ENCODE measurements around the gene LRRC15. TPM values are rescaled to one million over a fixed set of nuclear protein-coding genes. Genes with fewer than 3 reads are reported as not detected.

The LRRC15 gene
- polyA plus RNA-seq, 2 of the 4 experiments (the other 2 are of a cell fraction): 0.05 to 0.14 TPM

DNA sequence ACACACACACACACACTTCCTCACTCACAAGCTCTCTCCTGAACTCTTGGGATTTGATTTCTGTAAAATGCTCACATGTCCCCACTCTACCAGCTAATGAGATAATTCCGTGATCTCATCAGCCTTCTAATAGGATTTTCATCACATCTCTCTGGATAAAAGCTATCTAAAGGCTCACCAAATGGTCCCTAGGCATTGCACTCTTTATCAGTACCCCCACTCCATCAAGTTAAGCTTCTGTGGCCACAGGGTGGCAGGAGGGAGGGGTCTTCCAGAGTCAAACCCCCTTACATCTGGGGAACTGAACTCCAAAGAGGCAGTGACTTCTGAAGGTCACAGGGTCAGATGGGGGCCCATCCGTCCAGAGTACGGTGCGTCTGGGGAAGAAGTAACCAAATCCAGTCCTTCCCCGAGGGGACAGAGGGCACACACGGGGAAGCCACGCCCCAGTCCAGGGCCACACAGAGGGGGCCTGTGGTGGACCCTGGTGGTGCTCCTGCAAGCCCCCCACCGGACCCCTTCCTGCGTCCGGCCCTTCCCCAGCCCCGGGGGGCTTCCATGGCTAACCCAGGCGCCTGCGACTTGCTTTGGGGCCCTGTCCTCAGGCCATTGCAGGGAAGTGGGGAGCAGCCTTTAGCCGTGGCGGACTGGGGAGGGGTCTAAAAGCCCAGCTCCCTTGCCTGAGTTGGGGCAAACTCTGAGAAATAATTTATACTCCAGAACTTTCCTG is 44.0 kb downstream of the LRRC15 start:
- POLR2A ChIA-PET: no interaction called here
- H3K4me1 ChIP-seq: peaks cover 32% of the 10 kb centered on the region
- no peaks in the 10 kb centered on the region for H3K9me3 ChIP-seq
- FAIRE-seq: no peak
- no peak for ATAC-seq
- TF ChIP-seq POLR2A (IDR thresholded peaks at IDR 0.05; ENCODE audit: low read length) (no peak), RNF2 (IDR thresholded peaks at IDR 0.05; ENCODE audit: borderline replicate concordance, low read depth) (no peak), GATA3 (IDR thresholded peaks at IDR 0.05; ENCODE audit: borderline replicate concordance) (no peak), NR3C1 (IDR thresholded peaks at IDR 0.05) (no peak), RARB (CRISPR knock-in tag; IDR thresholded peaks at IDR 0.05) (no peak), CHD4 (IDR thresholded peaks at IDR 0.05; ENCODE audit: borderline replicate concordance) (no peak), SMC3 (IDR thresholded peaks at IDR 0.05) (no peak), FOXS1 (CRISPR knock-in tag; IDR thresholded peaks at IDR 0.05) (no peak)
- TF ChIP-seq, protein P1, sequence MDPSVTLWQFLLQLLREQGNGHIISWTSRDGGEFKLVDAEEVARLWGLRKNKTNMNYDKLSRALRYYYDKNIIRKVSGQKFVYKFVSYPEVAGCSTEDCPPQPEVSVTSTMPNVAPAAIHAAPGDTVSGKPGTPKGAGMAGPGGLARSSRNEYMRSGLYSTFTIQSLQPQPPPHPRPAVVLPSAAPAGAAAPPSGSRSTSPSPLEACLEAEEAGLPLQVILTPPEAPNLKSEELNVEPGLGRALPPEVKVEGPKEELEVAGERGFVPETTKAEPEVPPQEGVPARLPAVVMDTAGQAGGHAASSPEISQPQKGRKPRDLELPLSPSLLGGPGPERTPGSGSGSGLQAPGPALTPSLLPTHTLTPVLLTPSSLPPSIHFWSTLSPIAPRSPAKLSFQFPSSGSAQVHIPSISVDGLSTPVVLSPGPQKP (IDR thresholded peaks at IDR 0.05; ENCODE audit: low read depth, low read length): no peak
- TF ChIP-seq, protein P2, sequence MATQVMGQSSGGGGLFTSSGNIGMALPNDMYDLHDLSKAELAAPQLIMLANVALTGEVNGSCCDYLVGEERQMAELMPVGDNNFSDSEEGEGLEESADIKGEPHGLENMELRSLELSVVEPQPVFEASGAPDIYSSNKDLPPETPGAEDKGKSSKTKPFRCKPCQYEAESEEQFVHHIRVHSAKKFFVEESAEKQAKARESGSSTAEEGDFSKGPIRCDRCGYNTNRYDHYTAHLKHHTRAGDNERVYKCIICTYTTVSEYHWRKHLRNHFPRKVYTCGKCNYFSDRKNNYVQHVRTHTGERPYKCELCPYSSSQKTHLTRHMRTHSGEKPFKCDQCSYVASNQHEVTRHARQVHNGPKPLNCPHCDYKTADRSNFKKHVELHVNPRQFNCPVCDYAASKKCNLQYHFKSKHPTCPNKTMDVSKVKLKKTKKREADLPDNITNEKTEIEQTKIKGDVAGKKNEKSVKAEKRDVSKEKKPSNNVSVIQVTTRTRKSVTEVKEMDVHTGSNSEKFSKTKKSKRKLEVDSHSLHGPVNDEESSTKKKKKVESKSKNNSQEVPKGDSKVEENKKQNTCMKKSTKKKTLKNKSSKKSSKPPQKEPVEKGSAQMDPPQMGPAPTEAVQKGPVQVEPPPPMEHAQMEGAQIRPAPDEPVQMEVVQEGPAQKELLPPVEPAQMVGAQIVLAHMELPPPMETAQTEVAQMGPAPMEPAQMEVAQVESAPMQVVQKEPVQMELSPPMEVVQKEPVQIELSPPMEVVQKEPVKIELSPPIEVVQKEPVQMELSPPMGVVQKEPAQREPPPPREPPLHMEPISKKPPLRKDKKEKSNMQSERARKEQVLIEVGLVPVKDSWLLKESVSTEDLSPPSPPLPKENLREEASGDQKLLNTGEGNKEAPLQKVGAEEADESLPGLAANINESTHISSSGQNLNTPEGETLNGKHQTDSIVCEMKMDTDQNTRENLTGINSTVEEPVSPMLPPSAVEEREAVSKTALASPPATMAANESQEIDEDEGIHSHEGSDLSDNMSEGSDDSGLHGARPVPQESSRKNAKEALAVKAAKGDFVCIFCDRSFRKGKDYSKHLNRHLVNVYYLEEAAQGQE (IDR thresholded peaks at IDR 0.05): no peak
- H3K27ac ChIP-seq: peak overlapping the region; percentile 37 to 56; a peak in 3 of 6 replicates
- 93% methylated on average over 6 of the region's 15 CpGs for WGBS (ENCODE audit: missing lambda C conversion rate)
- CTCF ChIA-PET: interaction anchor here (1.2 to 1.6 kb wide), 2 partner anchors 10 to 18 kb away, joined by 4 to 5 read pairs; no protein-coding TSS in a partner anchor
- H3K4me2 ChIP-seq: no peak overlapping the region
- DNase-seq (ENCODE audit: low read depth in 1 of 2, low spot score in 1 of 2): no peak
- H3K4me3 ChIP-seq: no peak overlapping the region

DNA sequence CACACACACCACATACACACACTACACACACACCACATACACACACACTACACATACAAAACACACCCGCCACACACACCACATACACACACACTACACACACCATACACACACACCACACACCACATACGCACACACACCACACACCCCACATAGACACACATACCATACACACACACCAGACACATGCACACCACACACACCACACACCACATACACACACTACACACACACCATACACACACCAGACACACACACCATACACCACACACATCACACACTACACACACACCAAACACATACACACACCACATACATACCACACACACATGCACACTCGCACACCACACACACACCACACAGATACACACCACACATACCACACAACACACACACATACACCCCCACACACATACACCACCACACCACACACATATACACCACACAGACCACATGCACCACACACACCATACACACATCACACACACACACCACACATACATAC is 44.7 kb downstream of the LRRC15 start:
- no peak for FAIRE-seq
- TF ChIP-seq CHD4 (IDR thresholded peaks at IDR 0.05; ENCODE audit: borderline replicate concordance) (0 out of 2 replicates have a peak, but pooled peaks have one; percentile 50), RAD21 (conservative IDR thresholded peaks at IDR 0.05 in 1 of 2, IDR thresholded peaks at IDR 0.05 in 1 of 2) (no peak)
- Histone ChIP-seq H3K4me2 (peak overlapping the region; percentile 90; the same call in 2 of the 3 replicates), H3K9me3 (no peaks in the 10 kb centered on the region), H3K4me1 (peaks cover 33% of the 10 kb centered on the region), H3K4me3 (no peak overlapping the region), H3K27ac (peak overlapping the region; percentile 95 to 96; a peak in 5 of 6 replicates)
- ATAC-seq: no peak
- ChIA-PET POLR2A (interaction anchor here (1.0 kb wide), 1 partner anchor 189 kb away, joined by 3 read pairs; the partner anchor contains the start of gene HES1), CTCF (interaction anchor here (0.6 to 1.6 kb wide), 4 partner anchors 9 to 58 kb away, joined by 3 to 5 read pairs (median 4); no protein-coding TSS in a partner anchor)
- no peak for DNase-seq (ENCODE audit: low read depth in 1 of 2, low spot score in 1 of 2)
- WGBS (ENCODE audit: missing lambda C conversion rate): 88% methylated on average over 3 of the region's 3 CpGs

DNA sequence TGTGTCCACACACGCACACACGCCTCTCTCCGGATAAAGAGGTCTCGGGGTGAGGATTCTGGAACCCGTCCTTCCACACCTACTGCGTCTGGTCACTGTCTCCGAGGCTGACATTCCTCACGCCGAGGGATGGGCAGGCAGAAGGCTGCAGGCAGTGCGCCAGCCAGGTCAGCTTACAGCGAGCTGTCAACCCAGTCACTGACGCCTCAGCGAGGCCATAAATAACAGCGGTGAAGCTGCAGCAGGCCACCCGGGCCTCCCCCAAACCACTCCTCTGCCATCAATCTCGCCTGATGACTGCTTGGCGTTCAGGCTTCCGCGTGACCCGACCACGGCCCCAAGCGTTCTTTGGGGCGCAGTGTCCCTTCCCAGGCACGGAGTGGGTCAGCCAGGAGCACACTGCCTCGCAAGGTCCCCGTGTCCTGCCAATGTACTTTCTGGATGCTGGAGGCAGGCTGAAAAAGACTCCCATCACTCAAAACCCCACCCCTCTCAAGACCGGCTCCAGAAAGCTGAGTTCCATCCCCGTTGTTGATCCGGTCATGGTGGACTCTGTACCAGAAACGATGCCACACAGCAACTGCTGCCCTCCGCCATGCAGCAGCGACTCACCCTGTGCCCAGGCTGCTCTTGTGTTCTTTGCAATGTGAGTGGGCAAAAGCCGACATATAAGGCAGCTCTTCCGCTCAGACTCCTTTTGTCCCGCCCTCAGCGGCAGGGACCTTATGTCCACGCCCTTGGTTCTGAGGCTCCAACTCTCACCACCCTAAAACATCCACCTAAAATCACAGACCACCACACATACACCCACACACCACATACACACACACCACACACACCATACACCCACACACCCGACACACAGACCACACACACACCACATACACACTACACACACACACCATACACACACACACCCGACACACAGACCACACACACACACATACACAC is 45.5 kb downstream of the LRRC15 start:
- H3K4me1 ChIP-seq: peaks cover 35% of the 10 kb centered on the region
- no peaks in the 10 kb centered on the region for H3K9me3 ChIP-seq
- WGBS (ENCODE audit: missing lambda C conversion rate): 14% methylated on average over 12 of the region's 39 CpGs
- DNase-seq (ENCODE audit: low read depth in 1 of 2, low spot score in 1 of 2) (peak; percentile 74 to 91), FAIRE-seq (no peak), ATAC-seq (peak; percentile 59 to 70)
- ChIA-PET POLR2A (interaction anchor here (0.8 to 1.0 kb wide), 2 partner anchors 9 to 189 kb away, joined by 3 to 4 read pairs; partner anchors contain the start of gene HES1), CTCF (interaction anchor here (0.6 to 1.6 kb wide), 6 partner anchors 8 to 310 kb away, joined by 3 to 7 read pairs (median 4); partner anchors contain the start of gene TMEM44)
- H3K4me3 ChIP-seq: peak overlapping the region; percentile 16; the same call in 2 of the 3 replicates
- H3K27ac ChIP-seq: peak overlapping the region; percentile 95 to 96
- H3K4me2 ChIP-seq: peak overlapping the region; percentile 90
- TF ChIP-seq, protein P3, sequence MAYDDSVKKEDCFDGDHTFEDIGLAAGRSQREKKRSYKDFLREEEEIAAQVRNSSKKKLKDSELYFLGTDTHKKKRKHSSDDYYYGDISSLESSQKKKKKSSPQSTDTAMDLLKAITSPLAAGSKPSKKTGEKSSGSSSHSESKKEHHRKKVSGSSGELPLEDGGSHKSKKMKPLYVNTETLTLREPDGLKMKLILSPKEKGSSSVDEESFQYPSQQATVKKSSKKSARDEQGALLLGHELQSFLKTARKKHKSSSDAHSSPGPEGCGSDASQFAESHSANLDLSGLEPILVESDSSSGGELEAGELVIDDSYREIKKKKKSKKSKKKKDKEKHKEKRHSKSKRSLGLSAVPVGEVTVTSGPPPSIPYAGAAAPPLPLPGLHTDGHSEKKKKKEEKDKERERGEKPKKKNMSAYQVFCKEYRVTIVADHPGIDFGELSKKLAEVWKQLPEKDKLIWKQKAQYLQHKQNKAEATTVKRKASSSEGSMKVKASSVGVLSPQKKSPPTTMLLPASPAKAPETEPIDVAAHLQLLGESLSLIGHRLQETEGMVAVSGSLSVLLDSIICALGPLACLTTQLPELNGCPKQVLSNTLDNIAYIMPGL (CRISPR knock-in tag; IDR thresholded peaks at IDR 0.05; ENCODE audit: borderline replicate concordance): no peak
- TF ChIP-seq, protein P4, sequence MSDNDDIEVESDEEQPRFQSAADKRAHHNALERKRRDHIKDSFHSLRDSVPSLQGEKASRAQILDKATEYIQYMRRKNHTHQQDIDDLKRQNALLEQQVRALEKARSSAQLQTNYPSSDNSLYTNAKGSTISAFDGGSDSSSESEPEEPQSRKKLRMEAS (IDR thresholded peaks at IDR 0.05): 0 out of 2 replicates have a peak, but pooled peaks have one; percentile 50
- no peak for TF ChIP-seq HOXA7 (CRISPR knock-in tag; IDR thresholded peaks at IDR 0.05)
- 0 out of 2 replicates have a peak, but pooled peaks have one; percentile 69 for TF ChIP-seq CHD4 (IDR thresholded peaks at IDR 0.05; ENCODE audit: borderline replicate concordance)
- TF ChIP-seq ZFP36 (IDR thresholded peaks at IDR 0.05; ENCODE audit: borderline replicate concordance, partially characterized antibody): no peak
- TF ChIP-seq EHF (CRISPR knock-in tag; IDR thresholded peaks at IDR 0.05): peak; percentile 85; the same call in 1 of the 2 replicates
- TF ChIP-seq RFX5 (IDR thresholded peaks at IDR 0.05): no peak
- TF ChIP-seq, protein P5, sequence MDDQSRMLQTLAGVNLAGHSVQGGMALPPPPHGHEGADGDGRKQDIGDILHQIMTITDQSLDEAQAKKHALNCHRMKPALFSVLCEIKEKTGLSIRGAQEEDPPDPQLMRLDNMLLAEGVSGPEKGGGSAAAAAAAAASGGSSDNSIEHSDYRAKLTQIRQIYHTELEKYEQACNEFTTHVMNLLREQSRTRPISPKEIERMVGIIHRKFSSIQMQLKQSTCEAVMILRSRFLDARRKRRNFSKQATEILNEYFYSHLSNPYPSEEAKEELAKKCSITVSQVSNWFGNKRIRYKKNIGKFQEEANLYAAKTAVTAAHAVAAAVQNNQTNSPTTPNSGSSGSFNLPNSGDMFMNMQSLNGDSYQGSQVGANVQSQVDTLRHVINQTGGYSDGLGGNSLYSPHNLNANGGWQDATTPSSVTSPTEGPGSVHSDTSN (IDR thresholded peaks at IDR 0.05): peak; percentile 79
- peak; percentile 61; the same call in 1 of the 2 replicates for TF ChIP-seq GATA3 (IDR thresholded peaks at IDR 0.05; ENCODE audit: borderline replicate concordance)
- TF ChIP-seq HOXB13 (CRISPR knock-in tag; IDR thresholded peaks at IDR 0.05; ENCODE audit: low read depth): 0 out of 2 replicates have a peak, but pooled peaks have one; percentile 49
- peak in 1 of 2 experiments; percentile 50; a peak in 1 of 5 replicates for TF ChIP-seq JUN (IDR thresholded peaks at IDR 0.05)
